SK-N-SH (cell line): ENCODE results near the gene LHPP. TPM values are rescaled to one million over a fixed set of nuclear protein-coding genes. Genes with fewer than 3 reads are reported as not detected.

Experiments
- CTCF ChIA-PET: fragments of 300-600, 350-600 bp; formaldehyde crosslinking; extraction: SDS; loops from one replicate; lab custom pipeline; 2021; lab: Yijun Ruan, JAX
- POLR2A ChIA-PET: fragments of 350-600 bp; sonication (Branson Sonifier 250); formaldehyde crosslinking; extraction: SDS; loops from one replicate; lab custom pipeline; 2020; ENCODE audit warnings: antibody characterized with exemption, inconsistent platforms; lab: Yijun Ruan, JAX
- DNase-seq: peaks from one replicate; pipeline ENCODE4 v3.0.0; 2012
- H2AFZ ChIP-seq: fragments of 200-600 bp; sonication (generic); 2 replicates; pipeline ENCODE4 v1.8.1; 2016; ENCODE audit warnings: antibody characterized with exemption, mild to moderate bottlenecking, low read depth
- H3F3A ChIP-seq: fragments of 200-600 bp; sonication (generic); replicated peaks from 2 replicates; pipeline ENCODE3; 2016; ENCODE audit warnings: antibody characterized with exemption, mild to moderate bottlenecking; ENCODE audit not compliant: insufficient read depth
- H3K27ac ChIP-seq, 2 experiments: fragments of 200-500 bp in 1 of 2; fragments of 200-600 bp in 1 of 2; sonication (Bioruptor generic) in 1 of 2; sonication (generic), shearing (Covaris generic) in 1 of 2; 2 replicates each; pipeline versions ENCODE4 v1.5.1 to v1.6.1; 2014 to 2016; ENCODE audit warnings: low read depth in 2 of 2, inconsistent platforms in 1 of 2, low read length in 1 of 2, mild to moderate bottlenecking in 1 of 2, mixed read lengths in 1 of 2
- H3K27me3 ChIP-seq: fragments of 200-600 bp; sonication (generic), shearing (Covaris generic); 2 replicates; pipeline ENCODE4 v1.6.1; 2016; ENCODE audit warnings: mixed run types; ENCODE audit not compliant: insufficient read depth
- H3K36me3 ChIP-seq, 2 experiments: fragments of 200-500 bp in 1 of 2; fragments of 200-600 bp in 1 of 2; sonication (Bioruptor generic) in 1 of 2; sonication (generic) in 1 of 2; replicated peaks in 1 of 2; 2 replicates each; pipeline versions ENCODE3 to v1.5.1; 2014 to 2016; ENCODE audit warnings: low read length in 1 of 2, mild to moderate bottlenecking in 1 of 2; ENCODE audit not compliant: insufficient read depth in 2 of 2, control insufficient read depth in 1 of 2
- H3K4me1 ChIP-seq, 2 experiments: fragments of 200-500 bp in 1 of 2; fragments of 200-600 bp in 1 of 2; sonication (Bioruptor generic) in 1 of 2; sonication (generic), shearing (Covaris generic) in 1 of 2; 2 replicates each; pipeline versions ENCODE4 v1.5.1 to v1.6.1; 2014 to 2016; ENCODE audit warnings: low read depth in 1 of 2, low read length in 1 of 2, mixed run types in 1 of 2; ENCODE audit not compliant: insufficient read depth in 2 of 2, control insufficient read depth in 1 of 2
- H3K4me2 ChIP-seq: fragments of 200-600 bp; sonication (generic), shearing (Covaris generic); 2 replicates; pipeline ENCODE4 v1.6.1; 2017; ENCODE audit warnings: mixed run types
- H3K4me3 ChIP-seq, 2 experiments: fragments of 200-500 bp in 1 of 2; fragments of 200-600 bp in 1 of 2; sonication (Bioruptor generic) in 1 of 2; sonication (generic), shearing (Covaris generic) in 1 of 2; 2 replicates each; pipeline versions ENCODE4 v1.5.1 to v1.8.1; 2014 to 2016; ENCODE audit warnings: low read depth in 2 of 2, inconsistent platforms in 1 of 2, low read length in 1 of 2, mild to moderate bottlenecking in 1 of 2, mixed read lengths in 1 of 2, moderate library complexity in 1 of 2
- H3K79me2 ChIP-seq: fragments of 200-600 bp; sonication (generic); 2 replicates; pipeline ENCODE4 v1.8.1; 2017; ENCODE audit warnings: mild to moderate bottlenecking; ENCODE audit not compliant: insufficient read depth
- H3K9ac ChIP-seq: fragments of 200-600 bp; sonication (generic); 2 replicates; pipeline ENCODE4 v1.6.1; 2017; ENCODE audit warnings: mixed run types
- H3K9me2 ChIP-seq: fragments of 200-600 bp; sonication (generic); 2 replicates; pipeline ENCODE4 v1.6.1; 2017; ENCODE audit warnings: mixed run types
- H3K9me3 ChIP-seq: fragments of 200-600 bp; sonication (generic); 2 replicates; pipeline ENCODE4 v1.6.1; 2017; ENCODE audit warnings: mixed run types, mild to moderate bottlenecking, moderate library complexity
- H4K20me1 ChIP-seq: fragments of 200-600 bp; sonication (generic); 2 replicates; pipeline ENCODE4 v1.6.1; 2017; ENCODE audit warnings: mild to moderate bottlenecking, mixed run types; ENCODE audit not compliant: insufficient read depth
- CHD2 ChIP-seq: fragments of 150-350 bp; IDR thresholded peaks from 2 replicates; pipeline ENCODE4 v1.6.1; 2018; ENCODE audit warnings: low read length; ENCODE audit not compliant: partially characterized antibody
- ELF1 ChIP-seq: IDR thresholded peaks from 2 replicates; pipeline ENCODE4 v1.4.0; 2012
- EP300 ChIP-seq, 2 experiments: IDR thresholded peaks; 2 replicates each; pipeline versions ENCODE4 v1.4.0 to v1.6.1; 2012; ENCODE audit warnings: borderline replicate concordance in 1 of 2, low read depth in 1 of 2, low read length in 1 of 2
- EZH2phosphoT487 ChIP-seq: fragments of 200-600 bp; sonication (generic); IDR thresholded peaks from 2 replicates; pipeline ENCODE4 v1.6.1; 2017; ENCODE audit warnings: low read depth, mixed run types, mild to moderate bottlenecking, antibody characterized with exemption, moderate library complexity, borderline replicate concordance
- GABPA ChIP-seq: IDR thresholded peaks from 2 replicates; pipeline ENCODE4 v1.4.0; 2012; ENCODE audit warnings: low read depth, mild to moderate bottlenecking
- NFIC ChIP-seq: IDR thresholded peaks from 2 replicates; pipeline ENCODE4 v1.4.0; 2012; ENCODE audit warnings: borderline replicate concordance
- NRF1 ChIP-seq: IDR thresholded peaks from 2 replicates; pipeline ENCODE4 v1.6.1; 2012; ENCODE audit warnings: low read depth, mild to moderate bottlenecking, low read length
- POLR2AphosphoS5 ChIP-seq: IDR thresholded peaks from 2 replicates; pipeline ENCODE4 v1.6.1; 2012; ENCODE audit warnings: low read depth, low read length
- RAD21 ChIP-seq: IDR thresholded peaks from 2 replicates; pipeline ENCODE4 v1.6.1; 2012; ENCODE audit warnings: mild to moderate bottlenecking, low read length
- RCOR1 ChIP-seq: fragments of 150-350 bp; IDR thresholded peaks from 2 replicates; pipeline ENCODE4 v1.6.1; 2017; ENCODE audit warnings: antibody characterized with exemption, low read length
- SIN3A ChIP-seq: IDR thresholded peaks from 2 replicates; pipeline ENCODE4 v1.6.1; 2012; ENCODE audit warnings: low read depth, mild to moderate bottlenecking, low read length, moderate library complexity, borderline replicate concordance
- TAF1 ChIP-seq: IDR thresholded peaks from 2 replicates; pipeline ENCODE4 v1.6.1; 2012; ENCODE audit warnings: low read depth, mild to moderate bottlenecking, low read length, moderate library complexity, borderline replicate concordance
- TEAD4 ChIP-seq: IDR thresholded peaks from 2 replicates; pipeline ENCODE4 v1.4.0; 2012; ENCODE audit warnings: mild to moderate bottlenecking, borderline replicate concordance; ENCODE audit not compliant: insufficient read depth
- YY1 ChIP-seq: IDR thresholded peaks from 2 replicates; pipeline ENCODE4 v1.4.0; 2012; ENCODE audit warnings: low read depth, mild to moderate bottlenecking
- WGBS: methylation state at CpG from one replicate; pipeline ENCODE4 v1.1.6; 2017; ENCODE audit warnings: low lambda C conversion rate; 5-methylcytosine and 5-hydroxymethylcytosine counted together
- polyA plus RNA-seq, 3 experiments: library from polyadenylated mRNA; depleted of rRNA; stranded (reverse); fragments of >200 nt; gene quantifications; 2 replicates each; pipeline ENCODE4 v1.2.3, GENCODE V29; 2012
- TF ChIP-seq, protein P1 (sequence below): IDR thresholded peaks from 2 replicates; pipeline ENCODE4 v1.6.1; 2012; ENCODE audit warnings: mild to moderate bottlenecking, low read depth, low read length, moderate library complexity
- TF ChIP-seq, protein P2 (sequence below): fragments of 200-600 bp; sonication (generic); IDR thresholded peaks from 2 replicates; pipeline ENCODE4 v1.6.1; 2017; ENCODE audit warnings: antibody characterized with exemption, mild to moderate bottlenecking, moderate library complexity
- TF ChIP-seq, protein P3 (sequence below): IDR thresholded peaks from 2 replicates; pipeline ENCODE4 v1.4.0; 2012; ENCODE audit warnings: low read depth

The LHPP gene
- polyA plus RNA-seq, 1 of the 3 experiments (the other 2 are of a cell fraction) = 29.8 TPM

DNA sequence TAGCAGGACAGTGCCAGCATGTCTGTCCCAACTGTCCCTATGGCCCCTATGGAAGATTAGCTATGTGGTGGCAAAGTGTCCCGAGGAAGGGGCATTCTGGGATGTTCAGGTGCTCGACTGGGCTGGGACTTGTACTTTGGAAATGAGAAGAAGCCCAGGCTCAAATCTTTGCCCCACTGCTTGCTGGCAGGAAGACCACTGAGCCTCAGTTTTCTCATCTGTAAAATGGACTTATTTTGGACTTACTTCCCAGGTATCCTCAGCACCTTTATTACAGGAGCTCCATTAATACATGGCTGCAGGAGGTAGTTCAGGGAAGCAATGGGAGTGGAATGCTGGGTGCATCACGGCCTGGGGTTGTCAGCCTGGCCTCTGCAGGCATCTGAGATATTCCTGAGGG, 71.2 kb downstream of the LHPP start (continued):
- TF ChIP-seq ELF1 = no peak
- TF ChIP-seq RAD21 = no peak
- TF ChIP-seq CHD2 = no peak
- TF ChIP-seq RCOR1 = no peak

DNA sequence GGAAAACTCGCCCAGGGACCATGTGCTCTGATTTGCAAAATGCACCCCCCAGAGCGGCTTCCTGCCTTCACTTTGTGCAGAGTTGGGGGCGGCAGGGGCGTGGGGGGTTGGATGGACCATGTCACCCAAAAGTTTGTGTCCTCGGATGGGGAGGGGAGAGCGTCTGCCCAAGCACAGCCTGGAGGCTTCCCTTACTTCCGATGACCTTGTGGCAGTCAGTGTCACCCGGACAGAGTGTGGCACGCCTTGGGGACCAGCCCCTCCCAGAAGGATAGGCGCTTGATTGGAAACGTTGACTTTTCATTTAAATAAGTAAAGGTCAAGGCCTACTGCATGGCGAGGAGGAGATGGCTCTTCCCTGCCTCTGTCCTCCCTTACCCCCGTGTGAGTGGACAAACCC, 71.6 kb downstream of the LHPP start:
- ChIA-PET CTCF (interaction anchor here (1.0 to 15.3 kb wide), 5 partner anchors 10 to 213 kb away, joined by 3 to 192 read pairs (median 10); partner anchors contain the start of gene FAM53B), POLR2A (no interaction called here)
- H2AFZ ChIP-seq = no peak overlapping the region
- no peaks in the 10 kb centered on the region for H3K36me3 ChIP-seq
- H4K20me1 ChIP-seq = no peaks in the 10 kb centered on the region
- no peak overlapping the region for H3K4me3 ChIP-seq
- H3K9me3 ChIP-seq = no peaks in the 10 kb centered on the region
- 86% methylated on average over 8 of the region's 13 CpGs for WGBS
- no peak overlapping the region for H3K4me2 ChIP-seq
- no peak overlapping the region for H3K27ac ChIP-seq
- H3K4me1 ChIP-seq = peaks cover 0 to 16% of the 10 kb centered on the region in 2 experiments; a peak in 1 of 4 replicates
- no peaks in the 10 kb centered on the region for H3F3A ChIP-seq
- no peaks in the 10 kb centered on the region for H3K79me2 ChIP-seq
- H3K9ac ChIP-seq = no peak overlapping the region
- no peak for TF ChIP-seq NFIC
- TF ChIP-seq YY1 = no peak
- TF ChIP-seq, protein P1, sequence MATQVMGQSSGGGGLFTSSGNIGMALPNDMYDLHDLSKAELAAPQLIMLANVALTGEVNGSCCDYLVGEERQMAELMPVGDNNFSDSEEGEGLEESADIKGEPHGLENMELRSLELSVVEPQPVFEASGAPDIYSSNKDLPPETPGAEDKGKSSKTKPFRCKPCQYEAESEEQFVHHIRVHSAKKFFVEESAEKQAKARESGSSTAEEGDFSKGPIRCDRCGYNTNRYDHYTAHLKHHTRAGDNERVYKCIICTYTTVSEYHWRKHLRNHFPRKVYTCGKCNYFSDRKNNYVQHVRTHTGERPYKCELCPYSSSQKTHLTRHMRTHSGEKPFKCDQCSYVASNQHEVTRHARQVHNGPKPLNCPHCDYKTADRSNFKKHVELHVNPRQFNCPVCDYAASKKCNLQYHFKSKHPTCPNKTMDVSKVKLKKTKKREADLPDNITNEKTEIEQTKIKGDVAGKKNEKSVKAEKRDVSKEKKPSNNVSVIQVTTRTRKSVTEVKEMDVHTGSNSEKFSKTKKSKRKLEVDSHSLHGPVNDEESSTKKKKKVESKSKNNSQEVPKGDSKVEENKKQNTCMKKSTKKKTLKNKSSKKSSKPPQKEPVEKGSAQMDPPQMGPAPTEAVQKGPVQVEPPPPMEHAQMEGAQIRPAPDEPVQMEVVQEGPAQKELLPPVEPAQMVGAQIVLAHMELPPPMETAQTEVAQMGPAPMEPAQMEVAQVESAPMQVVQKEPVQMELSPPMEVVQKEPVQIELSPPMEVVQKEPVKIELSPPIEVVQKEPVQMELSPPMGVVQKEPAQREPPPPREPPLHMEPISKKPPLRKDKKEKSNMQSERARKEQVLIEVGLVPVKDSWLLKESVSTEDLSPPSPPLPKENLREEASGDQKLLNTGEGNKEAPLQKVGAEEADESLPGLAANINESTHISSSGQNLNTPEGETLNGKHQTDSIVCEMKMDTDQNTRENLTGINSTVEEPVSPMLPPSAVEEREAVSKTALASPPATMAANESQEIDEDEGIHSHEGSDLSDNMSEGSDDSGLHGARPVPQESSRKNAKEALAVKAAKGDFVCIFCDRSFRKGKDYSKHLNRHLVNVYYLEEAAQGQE = no peak
- TF ChIP-seq EZH2phosphoT487 = no peak
- no peak for TF ChIP-seq POLR2AphosphoS5
- no peak for TF ChIP-seq EP300 (IDR thresholded peaks at IDR 0.05; ENCODE audit: borderline replicate concordance in 1 of 2, low read depth in 1 of 2, low read length in 1 of 2)
- TF ChIP-seq GABPA = no peak
- no peaks in the 10 kb centered on the region for H3K27me3 ChIP-seq
- no peak for DNase-seq
- H3K9me2 ChIP-seq = no peaks in the 10 kb centered on the region

DNA sequence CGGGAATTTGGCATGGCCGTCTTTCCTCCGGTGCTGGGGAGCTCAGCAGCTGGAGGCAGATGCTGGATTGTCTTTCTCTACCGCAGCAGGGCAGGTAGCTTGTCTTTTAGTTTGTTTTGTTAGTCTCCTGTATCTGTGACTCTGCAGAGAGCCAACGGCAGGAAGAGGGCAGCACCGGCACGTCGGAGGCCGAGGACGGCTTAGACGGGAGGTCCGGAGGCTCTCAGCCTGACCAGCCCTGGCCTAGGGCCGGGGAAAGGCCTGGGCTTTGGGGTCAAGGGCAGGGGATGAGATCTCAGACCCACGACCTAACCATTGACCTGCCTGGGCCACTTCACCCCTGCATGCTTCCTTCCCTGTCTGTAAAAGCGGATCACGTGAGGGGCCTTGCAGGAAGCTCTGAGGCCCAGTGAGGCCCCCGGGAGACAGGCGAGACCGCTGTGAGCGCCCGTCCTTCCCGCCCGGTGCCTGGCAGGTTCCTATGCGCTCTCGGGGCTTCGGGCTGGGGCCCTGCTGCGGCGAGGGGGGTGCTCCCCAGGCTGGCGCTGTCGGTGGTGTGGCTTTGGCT, 72.7 kb downstream of the LHPP start:
- ChIA-PET POLR2A (no interaction called here), CTCF (interaction anchor here (1.1 to 15.3 kb wide), 3 partner anchors 207 to 293 kb away, joined by 4 to 192 read pairs (median 105); partner anchors contain the start of gene FAM53B)
- no peaks in the 10 kb centered on the region for H4K20me1 ChIP-seq
- DNase-seq = no peak
- WGBS = 93% methylated on average over 27 of the region's 30 CpGs
- H2AFZ ChIP-seq = no peak overlapping the region
- H3K27me3 ChIP-seq = no peaks in the 10 kb centered on the region
- H3K9me3 ChIP-seq = no peaks in the 10 kb centered on the region
- no peak overlapping the region for H3K9ac ChIP-seq
- H3K9me2 ChIP-seq = no peaks in the 10 kb centered on the region
- no peak overlapping the region for H3K27ac ChIP-seq
- H3K4me2 ChIP-seq = no peak overlapping the region
- H3K4me1 ChIP-seq = peaks cover 0 to 16% of the 10 kb centered on the region in 2 experiments; a peak in 1 of 4 replicates
- H3K4me3 ChIP-seq = no peak overlapping the region
- H3K36me3 ChIP-seq = no peaks in the 10 kb centered on the region
- H3F3A ChIP-seq = no peaks in the 10 kb centered on the region
- H3K79me2 ChIP-seq = no peaks in the 10 kb centered on the region
- TF ChIP-seq SIN3A (no peak), NRF1 (no peak), TAF1 (no peak), ELF1 (no peak), TEAD4 (no peak)
- TF ChIP-seq, protein P2, sequence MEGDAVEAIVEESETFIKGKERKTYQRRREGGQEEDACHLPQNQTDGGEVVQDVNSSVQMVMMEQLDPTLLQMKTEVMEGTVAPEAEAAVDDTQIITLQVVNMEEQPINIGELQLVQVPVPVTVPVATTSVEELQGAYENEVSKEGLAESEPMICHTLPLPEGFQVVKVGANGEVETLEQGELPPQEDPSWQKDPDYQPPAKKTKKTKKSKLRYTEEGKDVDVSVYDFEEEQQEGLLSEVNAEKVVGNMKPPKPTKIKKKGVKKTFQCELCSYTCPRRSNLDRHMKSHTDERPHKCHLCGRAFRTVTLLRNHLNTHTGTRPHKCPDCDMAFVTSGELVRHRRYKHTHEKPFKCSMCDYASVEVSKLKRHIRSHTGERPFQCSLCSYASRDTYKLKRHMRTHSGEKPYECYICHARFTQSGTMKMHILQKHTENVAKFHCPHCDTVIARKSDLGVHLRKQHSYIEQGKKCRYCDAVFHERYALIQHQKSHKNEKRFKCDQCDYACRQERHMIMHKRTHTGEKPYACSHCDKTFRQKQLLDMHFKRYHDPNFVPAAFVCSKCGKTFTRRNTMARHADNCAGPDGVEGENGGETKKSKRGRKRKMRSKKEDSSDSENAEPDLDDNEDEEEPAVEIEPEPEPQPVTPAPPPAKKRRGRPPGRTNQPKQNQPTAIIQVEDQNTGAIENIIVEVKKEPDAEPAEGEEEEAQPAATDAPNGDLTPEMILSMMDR = no peak
- TF ChIP-seq, protein P3, sequence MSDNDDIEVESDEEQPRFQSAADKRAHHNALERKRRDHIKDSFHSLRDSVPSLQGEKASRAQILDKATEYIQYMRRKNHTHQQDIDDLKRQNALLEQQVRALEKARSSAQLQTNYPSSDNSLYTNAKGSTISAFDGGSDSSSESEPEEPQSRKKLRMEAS = no peak
- TF ChIP-seq, protein P1 = no peak
